NCI-H82 treated with DMSO at 0.1 percent for 48 hours (cell line): ENCODE measurements around the gene EBF4.
A peak's percentile ranks its signal among the peaks of the same experiment; 100 is the strongest.

Experiments used
- DNase-seq: peaks from one replicate; lab custom pipeline; 2025; ENCODE audit not compliant: unreplicated experiment; lab: John Stamatoyannopoulos, UW

EBF4 gene

DNA sequence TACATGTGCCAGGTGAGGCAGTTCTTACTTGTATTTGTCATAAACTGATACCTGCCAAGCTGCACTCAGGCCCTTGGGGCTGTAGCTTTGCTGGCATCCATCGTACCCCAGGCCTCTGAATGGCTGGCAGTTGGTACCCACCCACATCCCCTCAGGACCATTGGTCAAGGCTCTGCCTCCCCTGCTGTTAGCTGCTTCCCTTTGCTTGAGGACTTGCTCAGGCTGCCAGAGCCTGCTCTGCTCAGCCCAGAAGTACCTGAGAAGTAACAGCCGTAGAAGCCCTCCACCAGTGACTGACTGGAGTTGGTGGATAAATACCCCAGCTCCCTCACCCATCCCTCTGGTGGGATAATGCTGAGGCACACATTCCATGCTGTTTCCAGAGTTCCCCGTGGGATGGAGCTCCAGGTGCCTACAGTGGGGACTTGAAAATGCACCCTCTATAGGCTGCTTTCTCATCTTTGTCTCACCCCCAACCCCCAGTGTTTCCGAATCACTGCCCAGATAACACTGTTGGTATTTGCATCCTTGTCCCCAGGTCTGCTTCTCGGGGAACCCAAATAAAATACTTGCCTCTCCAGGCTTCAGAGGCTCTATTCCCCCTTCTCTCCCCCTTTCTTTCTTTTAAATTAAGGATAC is 7.3 kb downstream of the EBF4 start:
- no peak for DNase-seq

DNA sequence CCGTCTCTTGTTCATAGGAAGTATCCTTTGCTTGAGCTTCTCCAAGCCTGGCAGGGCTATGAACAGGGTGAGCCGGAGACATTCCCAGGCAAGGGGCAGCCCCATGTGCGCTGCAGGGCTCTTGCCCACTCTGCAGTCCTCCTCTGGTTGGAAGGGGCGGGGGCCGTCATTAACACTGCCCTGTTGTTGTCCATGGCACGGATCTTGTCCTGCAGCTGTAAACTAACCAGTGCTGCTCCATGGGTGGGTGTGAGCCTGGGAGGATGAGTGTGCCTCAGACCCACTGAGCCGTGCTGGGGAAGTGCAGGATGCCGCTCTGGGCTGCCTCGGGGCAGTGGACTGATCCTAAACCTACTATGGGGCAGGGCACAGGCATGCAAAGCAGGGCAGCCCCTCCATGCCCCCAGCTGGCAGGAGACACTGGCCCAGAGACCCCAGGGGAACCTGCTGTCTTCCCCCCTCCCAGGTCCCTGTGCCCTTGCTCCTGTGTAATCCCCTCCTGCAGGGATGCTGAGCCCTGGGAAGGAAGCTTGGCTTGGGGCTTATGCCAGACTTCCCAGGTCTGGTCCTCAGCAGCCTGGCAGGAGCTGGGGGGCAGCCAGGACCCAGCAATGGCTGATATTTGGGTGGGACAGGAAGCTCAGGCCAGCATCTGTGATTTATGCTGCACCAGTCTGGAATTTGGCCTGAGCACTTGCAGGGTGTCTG is 8.5 kb downstream of the EBF4 start:
- no peak for DNase-seq

DNA sequence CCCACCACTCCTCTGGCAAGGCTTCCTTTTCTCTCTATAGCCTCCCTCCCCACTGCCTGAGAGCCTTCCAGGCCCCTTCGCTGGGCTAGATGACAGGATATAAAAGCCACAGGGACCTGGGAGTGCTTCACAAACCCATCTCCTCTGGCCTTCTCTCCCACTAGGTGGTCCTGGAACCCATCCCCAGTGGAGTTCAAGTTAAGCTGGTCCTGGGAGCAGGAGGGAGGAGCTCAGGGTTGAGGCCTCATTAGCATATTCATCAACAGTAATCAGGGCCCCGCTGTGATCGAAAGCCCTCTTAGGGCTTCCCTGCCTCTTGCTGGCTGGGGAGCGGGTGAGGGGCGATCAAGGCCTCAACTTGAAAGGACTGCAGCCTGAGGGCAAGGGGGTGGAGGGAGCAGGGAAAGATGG is 9.1 kb downstream of the EBF4 start:
- DNase-seq, result no peak

DNA sequence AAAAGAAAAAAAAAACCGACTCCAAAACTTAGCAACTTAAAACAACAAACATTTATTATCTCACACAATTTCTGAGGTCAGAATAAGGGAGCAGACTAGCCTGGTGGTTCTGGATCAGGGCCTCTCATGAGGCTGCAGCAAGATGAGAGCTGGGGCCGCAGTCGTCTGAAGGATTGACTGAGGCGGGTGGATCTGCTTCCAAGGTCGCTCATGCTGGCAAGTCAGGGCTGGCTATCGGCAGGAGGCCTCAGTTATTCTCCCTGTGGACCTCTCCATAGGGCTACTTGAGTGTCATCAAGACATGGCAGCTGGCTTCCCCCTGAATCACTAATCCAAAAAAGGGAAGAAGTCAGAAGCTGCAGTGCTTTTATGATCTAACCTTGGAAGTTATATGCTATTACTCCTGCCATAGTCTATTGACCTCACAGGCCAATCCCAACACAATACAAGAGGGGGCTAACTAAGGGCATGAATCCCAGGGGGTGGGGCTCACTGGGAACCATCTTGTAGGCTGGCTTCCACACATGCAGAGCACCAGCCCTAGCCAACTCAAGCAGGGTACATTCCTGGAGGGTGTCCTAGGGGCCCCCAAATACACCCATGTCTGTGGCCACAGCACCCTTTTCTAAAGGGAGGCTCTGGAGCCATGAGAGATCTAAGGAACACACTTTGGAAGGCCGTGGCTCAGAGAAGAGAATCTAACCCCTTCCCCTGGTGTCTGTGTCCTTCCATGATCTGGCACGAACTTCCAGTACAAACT is 11.3 kb downstream of the EBF4 start:
- DNase-seq, result no peak

DNA sequence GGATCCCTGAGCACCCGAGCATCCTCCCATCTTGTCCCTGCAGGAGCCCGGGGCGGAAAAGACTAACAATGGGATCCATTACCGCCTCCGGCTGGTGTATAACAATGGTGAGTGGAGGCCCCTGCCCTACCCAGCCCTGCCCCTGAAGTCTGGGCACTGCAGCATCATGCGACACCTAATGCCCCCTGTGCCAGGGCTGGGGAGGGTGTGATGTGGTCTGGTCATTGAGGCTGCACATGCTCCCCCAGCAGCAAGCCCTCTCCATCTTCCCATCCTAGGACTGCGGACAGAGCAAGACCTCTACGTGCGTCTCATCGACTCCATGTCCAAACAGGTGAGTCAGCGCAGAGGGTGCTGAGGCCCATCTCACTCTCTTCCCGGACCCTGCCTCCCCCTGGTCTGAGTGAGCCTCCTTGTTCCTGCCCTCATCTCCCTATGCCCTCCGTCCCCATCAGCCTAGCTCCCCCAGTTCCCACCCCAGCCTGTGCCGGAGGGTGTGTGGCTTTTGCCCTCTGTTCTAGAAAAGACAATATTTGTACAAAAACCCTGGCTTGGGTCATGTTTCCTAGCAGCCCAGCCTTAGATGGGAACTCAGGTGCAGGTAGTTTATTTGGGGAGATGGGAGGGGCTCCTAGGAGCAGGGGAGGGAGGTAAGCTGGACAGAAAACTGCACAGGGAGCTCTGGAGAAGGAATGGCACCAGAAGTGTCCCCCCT is 13.5 kb downstream of the EBF4 start:
- DNase-seq, result no peak

DNA sequence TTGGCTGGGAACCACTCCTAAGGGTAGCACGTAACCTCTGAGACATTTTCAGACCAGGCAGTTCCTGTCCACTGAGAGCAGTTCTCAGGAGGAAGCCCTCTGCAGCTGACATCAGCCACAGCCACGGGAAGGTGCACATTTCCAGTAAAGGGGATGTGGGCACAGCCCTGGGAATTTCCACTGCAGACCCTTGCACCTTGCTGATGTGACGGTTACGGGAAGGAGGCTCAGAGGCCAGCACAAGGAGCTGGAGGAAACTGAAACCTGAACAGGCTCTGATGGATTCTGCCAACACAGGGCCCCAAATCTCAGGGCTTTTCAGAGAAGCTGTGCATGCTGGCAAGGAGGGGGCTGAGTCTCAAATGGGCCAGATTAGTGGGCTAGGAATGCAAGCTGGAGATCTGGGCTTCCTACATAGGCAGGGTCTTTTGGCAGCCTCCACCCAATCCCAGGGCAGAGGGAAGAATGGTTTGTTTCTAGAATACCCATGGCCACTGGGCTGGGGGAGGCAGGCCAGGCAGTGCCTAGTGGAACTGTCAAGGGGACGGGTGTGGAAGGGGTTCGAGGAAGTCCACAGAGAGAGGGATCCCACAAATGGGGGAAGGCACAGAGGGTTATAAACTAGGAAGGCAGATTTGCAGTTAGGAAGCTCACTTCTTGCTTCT is 14.2 kb downstream of the EBF4 start:
- DNase-seq, result no peak

DNA sequence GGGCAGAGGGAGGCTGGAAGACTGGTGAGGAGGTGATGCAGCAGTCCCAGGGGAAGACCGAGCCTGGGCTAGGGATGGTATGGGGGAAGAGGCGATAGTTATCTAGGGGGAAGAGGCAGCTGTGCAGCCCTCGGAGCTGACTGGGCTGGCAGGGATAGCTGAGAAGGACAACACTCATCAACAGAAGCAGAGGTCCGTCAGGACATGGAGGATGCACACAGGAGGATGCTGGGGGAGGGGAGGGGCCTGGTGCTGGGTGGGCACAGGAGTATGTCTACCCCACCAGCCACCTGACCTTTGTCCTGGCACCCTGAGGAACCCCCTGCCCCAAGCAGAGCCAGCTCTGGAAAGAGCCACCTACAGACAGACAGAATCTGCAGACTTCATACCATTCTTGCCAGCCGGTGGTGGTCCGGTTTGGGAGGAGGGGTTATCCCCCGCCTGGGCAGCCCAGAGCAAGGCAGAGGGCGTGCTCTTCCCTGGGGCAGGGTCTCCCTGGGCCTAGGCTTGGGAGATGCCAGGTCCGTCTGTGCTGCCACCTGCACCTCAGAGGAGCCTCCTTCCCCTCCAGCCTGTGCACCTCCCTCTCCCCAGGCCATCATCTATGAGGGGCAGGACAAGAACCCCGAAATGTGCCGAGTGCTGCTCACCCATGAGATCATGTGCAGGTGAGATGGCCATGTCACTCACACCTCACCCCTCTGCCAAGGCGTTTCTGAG is 14.9 kb downstream of the EBF4 start:
- DNase-seq, result no peak

DNA sequence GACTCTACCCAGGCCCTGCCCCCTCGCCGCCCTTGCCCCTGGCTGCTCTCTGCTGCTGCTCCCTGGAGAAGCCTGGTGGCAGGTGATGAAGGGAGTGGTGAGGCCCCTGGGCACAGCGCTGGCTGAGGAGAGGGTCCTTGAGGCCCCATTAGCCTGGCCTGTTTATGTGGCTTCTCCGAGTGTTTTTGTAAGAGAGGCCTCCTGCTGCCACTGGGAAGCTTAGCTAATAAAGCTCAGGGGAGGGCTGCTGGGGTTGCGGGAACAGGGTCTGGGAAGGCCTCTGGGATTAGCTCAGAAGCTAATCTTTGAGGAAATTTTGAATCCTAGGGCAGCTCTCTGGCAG is 15.5 kb downstream of the EBF4 start:
- peak; percentile 45 for DNase-seq

DNA sequence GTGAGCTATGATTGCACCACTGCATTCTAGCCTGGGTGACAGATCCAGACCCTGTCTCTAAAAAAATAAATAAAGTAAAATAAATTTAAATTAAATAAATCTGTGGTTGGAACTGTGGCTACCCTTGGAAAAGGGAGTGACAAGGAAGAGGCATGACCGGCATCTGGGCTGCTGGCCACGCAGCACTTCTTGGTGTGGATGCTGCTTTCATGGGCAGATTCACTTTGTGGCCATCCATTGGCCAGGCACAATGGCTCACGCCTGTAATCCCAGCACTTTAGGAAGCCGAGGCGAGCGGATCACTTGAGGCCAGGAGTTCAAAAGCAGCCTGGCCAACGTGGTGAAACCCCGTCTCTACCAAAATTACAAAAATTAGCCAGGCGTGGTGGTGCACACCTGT is 16.1 kb downstream of the EBF4 start:
- DNase-seq, result no peak

DNA sequence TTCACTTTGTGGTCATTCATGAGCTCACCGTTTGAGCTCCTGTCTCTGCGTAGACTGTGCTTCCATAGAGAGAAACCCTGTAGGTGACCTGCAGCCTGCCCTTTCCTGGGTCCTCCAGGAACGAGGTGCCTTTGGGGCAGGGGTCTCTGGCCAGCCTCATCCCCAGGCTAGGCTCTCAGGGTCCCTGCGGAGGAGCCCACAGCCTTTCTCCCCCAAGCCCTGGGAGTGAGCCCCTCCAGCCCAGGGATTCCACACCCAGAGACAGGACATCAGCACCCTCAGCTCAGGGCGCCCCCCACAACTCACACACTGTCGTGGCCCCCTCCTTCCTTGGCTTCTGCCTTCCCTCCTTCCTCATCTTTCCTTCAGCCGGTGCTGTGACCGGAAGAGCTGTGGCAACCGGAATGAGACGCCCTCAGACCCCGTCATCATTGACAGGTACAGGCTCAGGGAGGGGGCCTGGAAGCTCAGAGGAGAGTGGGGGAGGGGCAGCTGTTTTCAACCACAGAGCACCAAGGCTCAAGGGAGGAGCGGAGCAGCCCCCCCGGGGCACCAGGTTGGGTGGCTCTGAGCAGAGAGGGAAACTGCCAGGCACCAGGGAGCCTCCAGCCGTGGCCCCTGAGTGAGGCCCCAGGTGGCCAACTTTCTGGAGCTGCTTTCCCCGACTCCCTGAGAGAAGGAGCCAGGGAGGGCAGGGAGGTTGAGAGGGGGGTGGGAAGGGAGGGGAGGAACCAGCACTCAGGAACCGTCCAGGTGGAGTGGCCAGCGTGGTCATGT is 16.8 kb downstream of the EBF4 start:
- DNase-seq, result no peak

DNA sequence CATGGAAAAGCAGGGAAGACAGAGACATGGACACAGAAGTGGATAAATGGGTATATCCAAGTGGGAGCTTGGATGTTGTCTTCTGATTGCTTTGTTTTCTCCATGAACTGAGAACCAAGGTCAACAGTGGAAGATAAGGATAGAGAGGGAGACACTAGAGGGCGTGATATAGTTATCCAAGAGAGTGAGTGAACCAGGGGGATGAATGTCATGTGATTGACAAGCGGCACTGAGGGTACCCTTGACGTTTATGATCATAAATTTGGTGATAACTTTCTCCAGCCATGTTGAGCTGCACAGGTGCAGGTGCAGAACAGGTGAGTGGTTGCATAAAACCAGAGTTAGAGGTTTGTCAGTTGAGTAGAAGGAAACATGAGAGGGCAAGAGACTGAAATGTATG is 20.7 kb downstream of the EBF4 start:
- peak; percentile 4 for DNase-seq

DNA sequence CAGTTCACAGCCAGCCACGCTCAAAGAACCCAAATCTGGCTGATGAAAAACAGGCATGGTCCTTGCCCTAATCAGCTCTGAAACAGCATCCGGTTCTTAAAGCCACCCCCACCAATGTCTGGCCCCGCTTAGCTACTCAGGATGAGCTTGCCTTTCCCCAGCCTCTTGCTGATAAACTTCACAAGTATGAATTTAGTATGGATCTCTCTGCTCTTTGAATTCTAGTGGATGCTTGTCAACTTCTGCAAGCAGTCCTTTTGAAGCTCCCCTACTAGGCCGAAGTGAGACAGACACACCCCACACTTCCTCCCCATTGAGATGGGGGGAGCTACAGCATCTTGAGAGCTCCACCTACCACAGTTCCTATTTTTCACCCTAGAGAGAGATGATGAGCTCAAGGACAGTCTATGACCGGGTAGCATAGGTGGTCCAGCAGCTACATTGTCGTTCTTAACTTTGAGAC is 36.7 kb downstream of the EBF4 start:
- no peak for DNase-seq

DNA sequence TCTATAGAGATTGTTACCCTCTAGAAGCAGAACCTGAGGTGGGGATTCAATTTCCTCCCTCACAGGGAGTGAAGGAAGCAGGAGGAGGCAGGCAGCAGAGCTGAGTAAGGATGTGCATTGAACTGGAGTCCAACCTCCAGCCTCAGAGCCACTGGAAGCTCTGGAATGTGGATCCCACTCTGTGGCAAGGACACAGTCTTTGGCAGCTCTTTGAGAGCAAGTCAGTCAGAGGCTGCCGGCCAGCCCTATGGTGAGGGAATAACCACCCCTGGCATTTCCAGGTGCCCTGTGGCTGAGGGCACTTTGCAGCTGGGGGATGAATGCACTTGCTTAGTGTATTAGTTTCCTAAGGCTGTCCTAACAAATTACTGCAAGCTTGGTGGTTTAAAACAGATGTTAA is 37.2 kb downstream of the EBF4 start:
- no peak for DNase-seq

DNA sequence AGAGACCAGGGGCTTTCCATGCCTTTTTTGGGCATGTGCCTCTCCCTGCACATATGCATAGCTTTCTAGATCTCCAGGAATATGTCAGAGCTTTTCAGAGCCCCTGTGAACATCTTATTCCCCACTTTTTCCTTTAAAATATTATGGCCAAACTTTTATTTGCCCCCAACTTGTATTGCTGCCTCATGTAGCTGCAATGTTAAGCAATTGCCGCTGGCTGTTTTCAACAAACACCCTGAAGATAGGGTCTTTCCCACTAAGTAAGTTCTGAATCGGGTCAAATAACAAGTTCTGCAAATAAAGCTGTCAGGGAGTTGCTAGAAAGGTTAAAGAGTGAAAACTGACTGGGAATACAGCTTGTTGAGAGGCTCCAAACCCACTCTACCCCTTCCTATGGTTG is 42.3 kb downstream of the EBF4 start:
- no peak for DNase-seq

DNA sequence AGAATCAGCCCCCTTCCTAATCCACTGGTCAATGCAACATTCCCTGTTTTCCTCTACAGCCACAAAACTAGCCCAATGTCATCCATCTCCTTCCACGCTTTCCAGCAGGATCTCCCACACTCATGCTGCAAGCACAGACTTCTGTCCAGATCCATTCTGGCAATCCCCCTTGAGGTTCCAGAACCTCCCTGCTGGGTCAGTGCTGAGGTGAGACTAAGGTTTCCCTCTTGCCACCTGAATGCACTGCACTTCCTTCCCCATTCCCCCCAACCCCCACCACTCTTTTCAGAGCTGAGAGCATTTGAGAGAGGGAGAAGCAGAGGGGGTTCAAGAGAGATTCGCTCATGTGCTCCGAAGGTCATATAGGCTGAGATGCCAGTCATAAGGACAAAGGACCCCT is 43.9 kb downstream of the EBF4 start:
- DNase-seq, result no peak

DNA sequence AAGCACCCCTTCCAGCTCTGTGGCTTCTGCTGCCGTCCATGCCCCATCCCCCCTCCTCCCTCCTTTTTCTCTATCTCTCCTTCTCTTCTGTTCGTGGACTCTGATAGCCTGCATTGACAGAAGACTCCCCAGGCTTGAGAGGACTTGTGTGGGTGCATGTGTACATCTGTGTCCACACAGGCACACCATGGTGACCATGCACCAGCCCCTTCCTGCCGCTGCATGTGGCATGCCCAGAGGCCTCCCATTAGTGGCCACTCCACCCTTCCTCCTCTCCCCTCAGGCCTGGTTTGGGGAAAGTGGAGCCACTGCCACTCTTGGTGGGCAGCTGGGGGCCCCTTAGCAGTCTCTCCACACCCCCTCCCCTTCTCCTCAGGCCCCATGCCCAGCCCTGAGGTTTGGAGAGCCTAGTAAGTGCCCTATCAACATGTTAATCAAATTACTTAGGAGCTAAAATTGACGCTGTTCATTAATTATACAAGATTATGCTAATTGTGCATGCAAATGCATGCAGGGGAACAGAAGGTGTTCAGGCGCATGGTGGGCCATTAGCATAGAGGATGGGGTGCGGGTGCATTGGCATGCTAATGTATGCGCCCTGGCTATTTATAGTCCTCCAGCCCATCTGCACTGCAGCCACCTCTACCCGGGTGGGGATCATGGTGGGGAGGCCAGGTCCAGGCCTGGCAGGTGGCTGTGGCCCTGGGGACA is 45.9 kb downstream of the EBF4 start:
- no peak for DNase-seq

DNA sequence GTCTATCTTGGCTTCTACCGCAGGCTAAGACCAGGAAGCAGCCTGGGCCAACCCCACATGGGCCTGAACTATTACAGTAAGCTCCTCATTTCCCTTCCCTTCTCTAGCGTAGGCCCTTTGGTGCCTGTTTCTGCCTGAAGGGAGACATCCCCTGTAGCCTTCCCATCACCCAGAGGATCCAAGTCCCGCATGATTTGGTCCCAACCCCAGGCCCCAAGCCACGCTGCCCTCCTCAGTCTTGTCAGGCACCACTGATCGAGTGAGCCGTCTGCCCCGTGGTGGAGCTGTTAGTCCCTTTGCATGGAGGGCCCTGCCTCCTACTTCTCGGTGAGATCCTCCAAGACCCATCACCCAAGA is 46.4 kb downstream of the EBF4 start:
- DNase-seq, result no peak

DNA sequence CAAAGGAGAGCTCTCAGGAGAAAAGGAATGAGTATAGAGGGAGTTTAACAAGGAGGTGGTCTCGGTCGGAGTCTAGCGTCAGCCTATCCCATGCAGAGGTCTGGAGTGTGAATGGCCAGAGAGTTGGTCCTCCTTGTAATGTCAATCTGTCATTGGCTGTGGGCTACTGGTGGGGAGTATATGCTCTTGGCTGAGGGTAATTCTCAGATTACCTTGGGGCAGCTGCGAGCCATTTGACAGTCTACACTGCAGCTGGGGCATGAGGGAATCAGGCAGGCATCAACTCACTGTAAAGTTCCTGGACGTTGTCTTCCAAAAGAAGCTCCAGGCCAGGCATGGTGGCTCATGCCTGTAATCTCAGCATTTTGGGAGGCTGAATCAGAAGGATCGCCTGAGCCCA is 48.1 kb downstream of the EBF4 start:
- no peak for DNase-seq

DNA sequence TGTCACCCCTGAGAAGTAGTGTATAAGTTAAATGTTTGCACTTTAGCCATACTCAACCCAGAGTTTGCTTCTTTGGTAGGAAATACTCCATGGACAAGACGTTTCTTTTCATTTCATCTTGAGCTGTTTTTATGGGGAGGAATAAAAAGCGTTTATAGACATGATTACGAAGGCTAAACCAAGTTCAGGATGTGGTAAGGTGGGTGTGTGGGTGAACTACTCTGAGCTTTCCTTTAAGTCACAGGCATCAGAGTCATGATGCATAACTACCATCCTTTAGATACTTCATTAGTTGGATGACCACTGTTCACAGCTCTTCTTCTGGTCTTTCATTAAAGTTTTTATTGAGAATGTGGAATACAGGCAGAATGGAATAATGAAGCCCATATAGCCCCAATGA is 48.9 kb downstream of the EBF4 start:
- no peak for DNase-seq
